Measurements from ENCODE around the gene LHB.
A peak's percentile ranks its signal among the peaks of the same experiment; 100 is the strongest.
"Not testable (repeated sequence)": the region's sequence is repeated elsewhere in the genome, so short reads cannot be mapped to it uniquely, and the experiment has no call there.

The LHB gene

DNA sequence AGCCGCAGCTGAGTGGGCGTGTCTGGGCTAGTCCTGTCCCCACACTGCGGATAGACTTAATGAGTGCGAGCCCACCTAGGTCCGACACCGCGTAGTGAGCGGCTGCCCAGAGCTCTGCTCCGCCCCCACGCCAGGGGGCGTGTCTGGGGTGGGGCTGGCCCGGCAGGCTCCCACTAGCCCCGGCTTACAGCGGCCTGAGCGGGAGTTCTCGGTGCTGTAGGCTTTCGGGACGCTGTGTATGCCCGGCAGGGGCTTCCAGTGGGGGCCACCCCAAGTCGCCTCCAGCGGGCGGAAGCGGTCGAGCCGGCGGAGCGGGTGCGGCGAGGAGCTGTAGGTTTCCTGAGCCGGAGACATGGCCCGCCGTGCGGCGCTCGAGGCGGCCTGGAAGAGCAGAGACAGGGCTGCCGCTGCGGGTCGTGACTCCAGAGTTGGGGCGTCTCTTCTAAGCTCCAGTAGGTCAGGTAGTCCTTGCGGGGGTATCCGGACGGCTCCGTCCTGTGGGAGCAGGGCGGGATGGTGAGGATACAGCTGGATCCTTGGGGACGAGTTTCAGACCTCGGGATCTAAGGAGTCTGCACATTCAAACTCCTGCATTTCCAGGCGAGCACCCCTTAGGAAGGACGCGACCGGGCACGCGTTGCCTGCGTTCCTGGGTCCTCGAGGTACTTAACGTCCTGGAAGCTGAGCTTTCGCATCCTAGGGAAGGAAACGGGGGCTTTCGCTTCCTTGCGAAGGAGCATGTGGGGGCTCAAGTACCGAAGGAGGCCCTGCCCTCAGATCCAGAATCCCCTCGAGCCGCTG lies 39.4 kb upstream of the LHB start:
- FAIRE-seq (peak; percentile 70), DNase-seq (ENCODE audit: insufficient read length) (peak; percentile 84)
- TF ChIP-seq TAF1 (IDR thresholded peaks at IDR 0.05; ENCODE audit: borderline replicate concordance, low read depth, low read length) = no peak
- TF ChIP-seq POLR2A (IDR thresholded peaks at IDR 0.05; ENCODE audit: low read depth, low read length) = no peak
- TF ChIP-seq POLR2AphosphoS5 (IDR thresholded peaks at IDR 0.05; ENCODE audit: low read depth, low read length) = no peak

DNA sequence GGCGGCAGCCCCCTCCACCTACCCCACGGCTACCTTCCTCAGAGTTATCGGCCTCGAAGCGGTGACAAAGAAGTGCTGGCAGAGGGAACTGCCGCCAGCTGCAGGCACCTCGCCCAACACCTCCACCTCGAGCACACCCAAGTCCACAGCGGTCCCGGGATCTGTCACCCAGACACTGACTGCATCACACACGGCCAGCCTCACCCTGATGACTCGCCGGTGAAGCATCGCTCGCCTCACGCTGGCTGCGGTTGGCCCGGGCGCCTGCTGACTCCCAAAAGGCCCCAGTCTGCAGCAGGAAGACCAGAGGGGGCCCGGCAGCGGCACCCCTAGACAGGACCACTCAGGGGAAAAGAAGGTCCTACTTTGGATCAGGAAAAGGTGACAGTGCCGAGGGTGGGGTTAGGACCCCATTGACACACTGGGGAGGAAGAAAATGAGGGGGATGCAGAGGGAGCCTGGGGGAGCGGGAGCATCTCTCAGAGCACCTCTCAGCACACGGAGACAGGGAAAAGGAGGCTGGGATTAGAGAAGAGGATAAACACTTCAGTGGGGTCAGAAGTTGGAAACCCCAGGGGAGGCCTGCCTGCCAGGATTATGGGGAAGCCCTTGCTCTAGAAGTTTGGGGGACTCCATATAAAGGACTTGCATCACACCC lies 33.6 kb upstream of the LHB start:
- DNase-seq (ENCODE audit: insufficient read length); FAIRE-seq: not testable (repeated sequence)

DNA sequence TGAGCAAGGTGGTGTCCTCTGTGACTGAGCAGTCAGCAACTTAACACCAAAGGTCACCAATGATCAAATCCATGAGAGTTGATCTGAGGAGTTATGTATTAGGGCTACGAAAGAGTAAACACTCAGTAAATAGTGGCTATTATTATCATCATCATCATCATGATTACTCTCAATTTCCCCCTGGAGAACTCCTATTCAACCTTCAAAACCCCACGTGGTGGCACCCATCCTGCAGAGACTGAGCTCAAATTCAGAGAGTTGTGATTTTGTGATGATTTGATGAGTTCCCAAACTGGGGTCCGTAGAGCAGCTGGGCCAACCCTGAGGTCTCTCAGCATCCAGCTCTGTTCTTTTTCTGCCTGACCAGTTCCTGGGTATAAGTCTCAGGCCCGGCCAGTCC lies 32.9 kb upstream of the LHB start:
- FAIRE-seq; DNase-seq (ENCODE audit: insufficient read length): not testable (repeated sequence)

DNA sequence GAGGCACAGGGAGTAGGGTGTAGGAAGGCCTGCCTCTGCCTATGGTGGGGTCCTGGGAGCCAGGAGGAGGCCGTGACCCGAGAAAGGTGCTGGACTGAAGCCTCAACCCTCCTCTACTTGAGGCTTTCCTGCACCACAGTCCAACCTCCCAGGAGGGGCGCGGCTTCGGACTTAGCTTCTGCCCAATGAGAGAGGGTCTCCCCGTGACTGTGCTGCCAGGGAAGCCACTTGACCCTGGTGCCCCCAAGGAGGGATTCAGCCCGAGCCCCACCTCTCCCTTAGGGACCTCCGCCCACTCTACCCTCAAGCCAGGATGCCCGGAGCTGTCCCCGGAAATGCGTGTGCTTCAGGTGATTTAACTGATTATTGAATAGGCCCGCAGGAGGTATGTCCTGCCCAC lies 32.1 kb upstream of the LHB start, which contains the start of gene CGB8:
Gene CGB8 (minus strand): TSS at position 101 of the 400 bp plus-strand sequence. CDS start 372 bp downstream, outside the sequence.
- not testable (repeated sequence) for DNase-seq (ENCODE audit: insufficient read length); FAIRE-seq

DNA sequence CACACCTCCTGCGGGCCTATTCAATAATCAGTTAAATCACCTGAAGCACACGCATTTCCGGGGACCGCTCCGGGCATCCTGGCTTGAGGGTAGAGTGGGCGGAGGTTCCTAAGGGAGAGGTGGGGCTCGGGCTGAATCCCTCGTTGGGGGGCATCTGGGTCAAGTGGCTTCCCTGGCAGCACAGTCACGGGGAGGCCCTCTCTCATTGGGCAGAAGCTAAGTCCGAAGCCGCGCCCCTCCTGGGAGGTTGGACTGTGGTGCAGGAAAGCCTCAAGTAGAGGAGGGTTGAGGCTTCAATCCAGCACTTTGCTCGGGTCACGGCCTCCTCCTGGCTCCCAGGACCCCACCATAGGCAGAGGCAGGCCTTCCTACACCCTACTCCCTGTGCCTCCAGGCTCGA lies 26.7 kb upstream of the LHB start, which contains the start of gene CGB5:
Gene CGB5 (plus strand): TSS at position 301 of the 400 bp plus-strand sequence. CDS start 362 bp downstream, outside the sequence.
- FAIRE-seq; DNase-seq (ENCODE audit: insufficient read length): not testable (repeated sequence)

DNA sequence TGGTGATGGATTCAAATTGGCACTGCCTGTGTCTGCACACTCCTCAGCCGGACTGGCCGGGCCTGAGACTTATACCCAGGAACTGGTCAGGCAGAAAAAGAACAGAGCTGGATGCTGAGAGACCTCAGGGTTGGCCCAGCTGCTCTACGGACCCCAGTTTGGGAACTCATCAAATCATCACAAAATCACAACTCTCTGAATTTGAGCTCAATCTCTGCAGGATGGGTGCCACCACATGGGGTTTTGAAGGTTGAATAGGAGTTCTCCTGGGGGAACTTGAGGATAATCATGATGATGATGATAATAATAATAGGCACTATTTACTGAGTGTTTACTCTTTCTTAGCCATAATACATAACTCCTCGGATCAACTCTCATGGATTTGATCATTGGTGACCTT lies 25.8 kb upstream of the LHB start:
- DNase-seq (ENCODE audit: insufficient read length); FAIRE-seq: not testable (repeated sequence)

DNA sequence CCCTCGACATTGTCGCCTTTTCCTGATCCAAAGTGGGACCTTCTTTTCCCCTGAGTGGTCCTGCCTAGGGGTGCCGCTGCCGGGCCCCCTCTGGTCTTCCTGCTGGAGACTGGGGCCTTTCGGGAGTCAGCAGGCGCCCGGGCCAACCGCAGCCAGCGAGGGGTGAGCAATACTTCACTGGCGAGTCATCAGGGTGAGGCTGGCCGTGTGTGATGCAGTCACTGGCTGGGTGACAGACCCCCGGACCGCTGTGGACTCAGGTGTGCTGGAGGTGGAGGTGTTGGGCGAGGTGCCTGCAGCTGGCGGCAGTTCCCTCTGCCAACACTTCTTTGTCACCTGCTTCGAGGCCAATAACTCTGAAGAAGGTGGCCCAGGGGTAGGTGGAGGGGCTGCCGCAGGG lies 25.3 kb upstream of the LHB start:
- DNase-seq (ENCODE audit: insufficient read length) = no peak
- FAIRE-seq = no peak
- TF ChIP-seq POLR2A (IDR thresholded peaks at IDR 0.05; ENCODE audit: low read depth, low read length) (no peak), POLR2AphosphoS5 (IDR thresholded peaks at IDR 0.05; ENCODE audit: low read depth, low read length) (no peak), TAF1 (IDR thresholded peaks at IDR 0.05; ENCODE audit: borderline replicate concordance, low read depth, low read length) (no peak)

DNA sequence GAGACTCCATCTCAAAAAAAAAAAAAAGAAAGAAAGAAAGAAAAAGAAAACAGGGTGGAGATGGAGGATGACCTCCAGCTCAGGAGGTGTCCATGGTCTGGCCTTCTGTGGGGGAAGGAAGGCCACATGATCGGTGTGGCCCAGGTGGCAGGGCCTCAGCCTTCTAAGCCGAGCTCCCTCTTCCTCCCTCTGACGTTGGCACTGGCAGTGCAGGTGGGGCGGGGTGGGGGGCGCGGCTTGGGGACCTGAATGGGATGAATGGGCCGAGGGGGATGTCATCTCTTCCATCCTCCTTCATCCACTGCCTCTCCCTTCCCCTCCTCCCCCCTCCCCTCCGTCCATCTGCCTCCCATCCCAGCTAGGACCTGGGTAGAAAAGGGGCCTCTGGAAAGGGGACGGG lies 22.8 kb upstream of the LHB start:
- DNase-seq (ENCODE audit: insufficient read length); FAIRE-seq: not testable (repeated sequence)

DNA sequence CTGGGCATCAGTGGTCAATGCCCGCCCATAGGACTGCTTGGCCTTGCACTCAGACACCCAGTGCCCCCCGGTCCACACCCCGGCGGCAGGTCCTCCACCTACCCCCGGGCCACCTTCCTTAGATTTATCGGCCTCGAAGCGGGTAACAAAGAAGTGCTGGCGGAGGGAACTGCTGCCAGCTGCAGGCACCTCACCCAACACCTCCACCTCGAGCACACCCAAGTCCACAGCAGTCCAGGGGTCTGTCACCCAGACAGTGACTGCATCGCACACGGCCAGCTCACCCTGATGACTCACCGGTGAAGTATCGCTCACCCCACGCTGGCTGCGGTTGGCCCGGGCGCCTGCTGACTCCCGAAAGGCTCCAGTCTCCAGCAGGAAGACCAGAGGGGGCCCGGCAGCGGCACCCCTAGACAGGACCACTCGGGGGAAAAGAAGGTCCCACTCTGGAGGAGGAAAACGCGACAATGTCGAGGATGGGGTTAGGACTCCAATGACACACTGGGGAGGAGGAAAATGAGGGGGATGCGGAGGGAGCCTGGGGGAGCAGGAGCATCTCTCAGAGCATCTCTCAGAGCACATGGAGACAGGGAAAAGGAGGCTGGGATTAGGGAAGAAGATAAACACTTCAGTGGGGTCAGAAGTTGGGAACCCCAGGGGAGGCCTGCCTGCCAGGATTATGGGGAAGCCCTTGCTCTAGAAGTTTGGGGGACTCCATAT lies 21.8 kb upstream of the LHB start:
- DNase-seq (ENCODE audit: insufficient read length); FAIRE-seq: not testable (repeated sequence)

DNA sequence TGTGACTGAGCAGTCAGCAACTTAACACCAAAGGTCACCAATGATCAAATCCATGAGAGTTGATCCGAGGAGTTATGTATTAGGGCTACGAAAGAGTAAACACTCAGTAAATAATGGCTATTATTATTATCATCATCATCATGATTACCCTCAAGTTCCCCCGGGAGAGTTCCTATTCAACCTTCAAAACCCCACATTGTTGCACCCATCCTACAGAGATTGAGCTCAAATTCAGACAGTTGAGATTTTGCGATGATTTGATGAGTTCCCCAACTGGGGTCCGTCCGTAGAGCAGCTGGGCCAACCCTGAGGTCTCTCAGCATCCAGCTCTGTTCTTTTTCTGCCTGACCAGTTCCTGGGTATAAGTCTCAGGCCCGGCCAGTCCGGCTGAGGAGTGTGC lies 21.2 kb upstream of the LHB start:
- DNase-seq (ENCODE audit: insufficient read length); FAIRE-seq: not testable (repeated sequence)

DNA sequence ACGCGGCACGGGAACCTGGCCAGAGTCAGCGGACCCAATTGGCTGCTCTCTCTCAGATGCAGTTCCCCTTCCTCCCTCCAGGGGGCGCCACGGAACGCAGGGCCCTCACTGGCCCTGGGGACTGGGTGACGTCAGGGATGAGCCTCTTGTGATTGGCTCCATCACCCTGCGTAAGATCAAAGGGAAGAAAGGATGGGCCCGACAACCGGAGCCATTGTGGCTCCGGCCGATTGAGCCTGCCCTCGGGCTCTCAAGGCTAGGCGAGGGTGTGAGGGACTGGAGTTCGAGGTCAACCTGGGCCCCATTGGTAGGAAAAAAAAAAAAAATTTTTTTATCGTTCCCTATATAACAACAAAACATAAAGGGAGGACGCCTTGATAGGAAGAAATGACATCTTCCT lies 19.9 kb upstream of the LHB start, which contains the start of gene CGB1:
Gene CGB1 (minus strand): TSS at position 81 of the 400 bp plus-strand sequence. CDS start 184 bp downstream, outside the sequence.
- not testable (repeated sequence) for FAIRE-seq; DNase-seq (ENCODE audit: insufficient read length)

DNA sequence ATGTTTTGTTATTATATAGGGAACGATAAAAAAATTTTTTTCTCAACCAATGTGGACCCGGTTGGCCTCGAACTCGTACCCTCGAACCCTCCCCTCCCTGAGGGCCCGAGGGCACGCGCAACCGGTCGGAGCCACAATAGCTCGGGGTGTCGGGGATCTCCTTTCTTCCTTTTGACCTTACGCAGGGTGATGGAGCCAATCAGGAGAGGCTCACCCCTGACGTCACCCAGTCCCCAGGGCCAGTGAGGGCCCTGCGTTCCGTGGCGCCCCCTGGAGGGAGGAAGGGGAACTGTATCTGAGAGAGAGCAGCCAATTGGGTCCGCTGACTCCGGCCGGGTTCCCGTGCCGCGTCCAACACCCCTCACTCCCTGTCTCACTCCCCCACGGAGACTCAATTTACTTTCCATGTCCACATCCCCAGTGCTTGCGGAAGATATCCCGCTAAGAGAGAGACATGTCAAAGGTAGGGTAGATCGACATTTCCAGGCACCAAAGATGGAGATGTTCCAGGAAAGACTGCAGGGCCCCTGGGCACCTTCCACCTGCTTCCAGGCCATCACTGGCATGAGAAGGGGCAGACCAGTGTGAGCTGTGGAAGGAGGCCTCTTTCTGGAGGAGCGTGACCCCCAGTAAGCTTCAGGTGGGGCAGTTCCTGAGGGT lies 14.9 kb upstream of the LHB start, which contains the start of gene CGB2:
Gene CGB2 (plus strand): TSS at position 249 of the 660 bp plus-strand sequence. CDS start 206 bp downstream, at position 455.
- not testable (repeated sequence) for DNase-seq (ENCODE audit: insufficient read length)

DNA sequence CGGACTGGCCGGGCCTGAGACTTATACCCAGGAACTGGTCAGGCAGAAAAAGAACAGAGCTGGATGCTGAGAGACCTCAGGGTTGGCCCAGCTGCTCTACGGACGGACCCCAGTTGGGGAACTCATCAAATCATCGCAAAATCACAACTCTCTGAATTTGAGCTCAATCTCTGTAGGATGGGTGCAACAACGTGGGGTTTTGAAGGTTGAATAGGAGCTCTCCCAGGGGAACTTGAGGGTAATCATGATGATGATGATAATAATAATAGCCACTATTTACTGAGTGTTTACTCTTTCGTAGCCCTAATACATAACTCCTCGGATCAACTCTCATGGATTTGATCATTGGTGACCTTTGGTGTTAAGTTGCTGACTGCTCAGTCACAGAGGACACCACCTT lies 13.4 kb upstream of the LHB start:
- not testable (repeated sequence) for FAIRE-seq; DNase-seq (ENCODE audit: insufficient read length)

More for the DNA sequence above, 14.9 kb upstream of the LHB start, which contains the start of gene CGB2:
- not testable (repeated sequence) for FAIRE-seq

DNA sequence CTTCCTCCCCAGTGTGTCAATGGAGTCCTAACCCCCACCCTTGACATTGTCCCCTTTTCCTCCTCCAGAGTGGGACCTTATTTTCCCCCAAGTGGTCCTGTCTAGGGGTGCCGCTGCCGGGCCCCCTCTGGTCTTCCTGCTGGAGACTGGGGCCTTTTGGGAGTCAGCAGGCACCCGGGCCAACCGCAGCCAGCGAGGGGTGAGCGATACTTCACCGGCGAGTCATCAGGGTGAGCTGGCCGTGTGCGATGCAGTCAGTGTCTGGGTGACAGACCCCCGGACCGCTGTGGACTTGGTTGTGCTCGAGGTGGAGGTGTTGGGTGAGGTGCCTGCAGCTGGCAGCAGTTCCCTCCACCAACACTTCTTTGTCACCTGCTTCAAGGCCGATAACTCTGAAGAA lies 12.9 kb upstream of the LHB start:
- FAIRE-seq; DNase-seq (ENCODE audit: insufficient read length): not testable (repeated sequence)

DNA sequence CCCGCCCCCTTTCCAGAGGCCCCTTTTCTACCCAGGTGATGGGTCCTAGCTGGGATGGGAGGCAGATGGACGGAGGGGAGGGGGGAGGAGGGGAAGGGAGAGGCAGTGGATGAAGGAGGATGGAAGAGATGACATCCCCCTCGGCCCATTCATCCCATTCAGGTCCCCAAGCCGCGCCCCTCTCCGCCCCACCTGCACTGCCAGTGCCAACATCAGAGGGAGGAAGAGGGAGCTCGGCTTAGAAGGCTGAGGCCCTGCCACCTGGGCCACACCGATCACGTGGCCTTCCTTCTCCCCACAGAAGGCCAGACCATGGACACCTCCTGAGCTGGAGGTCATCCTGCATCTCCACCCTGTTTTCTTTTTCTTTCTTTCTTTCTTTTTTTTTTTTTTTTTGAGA lies 11.8 kb upstream of the LHB start:
- DNase-seq (ENCODE audit: insufficient read length); FAIRE-seq: not testable (repeated sequence)

DNA sequence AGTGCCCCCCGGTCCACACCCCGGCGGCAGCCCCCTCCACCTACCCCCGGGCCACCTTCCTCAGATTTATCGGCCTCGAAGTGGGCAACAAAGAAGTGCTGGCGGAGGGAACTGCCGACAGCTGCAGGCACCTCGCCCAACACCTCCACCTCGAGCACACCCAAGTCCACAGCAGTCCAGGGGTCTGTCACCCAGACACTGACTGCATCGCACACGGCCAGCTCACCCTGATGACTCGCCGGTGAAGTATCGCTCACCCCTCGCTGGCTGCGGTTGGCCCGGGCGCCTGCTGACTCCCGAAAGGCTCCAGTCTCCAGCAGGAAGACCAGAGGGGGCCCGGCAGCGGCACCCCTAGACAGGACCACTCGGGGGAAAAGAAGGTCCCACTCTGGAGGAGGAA lies 8.7 kb upstream of the LHB start:
- FAIRE-seq; DNase-seq (ENCODE audit: insufficient read length): not testable (repeated sequence)

DNA sequence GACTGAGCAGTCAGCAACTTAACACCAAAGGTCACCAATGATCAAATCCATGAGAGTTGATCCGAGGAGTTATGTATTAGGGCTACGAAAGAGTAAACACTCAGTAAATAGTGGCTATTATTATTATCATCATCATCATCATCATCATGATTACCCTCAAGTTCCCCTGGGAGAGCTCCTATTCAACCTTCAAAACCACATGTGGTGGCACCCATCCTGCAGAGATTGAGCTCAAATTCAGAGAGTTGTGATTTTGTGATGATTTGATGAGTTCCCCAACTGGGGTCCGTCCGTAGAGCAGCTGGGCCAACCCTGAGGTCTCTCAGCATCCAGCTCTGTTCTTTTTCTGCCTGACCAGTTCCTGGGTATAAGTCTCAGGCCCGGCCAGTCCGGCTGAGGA lies 8.2 kb upstream of the LHB start:
- not testable (repeated sequence) for FAIRE-seq

DNA sequence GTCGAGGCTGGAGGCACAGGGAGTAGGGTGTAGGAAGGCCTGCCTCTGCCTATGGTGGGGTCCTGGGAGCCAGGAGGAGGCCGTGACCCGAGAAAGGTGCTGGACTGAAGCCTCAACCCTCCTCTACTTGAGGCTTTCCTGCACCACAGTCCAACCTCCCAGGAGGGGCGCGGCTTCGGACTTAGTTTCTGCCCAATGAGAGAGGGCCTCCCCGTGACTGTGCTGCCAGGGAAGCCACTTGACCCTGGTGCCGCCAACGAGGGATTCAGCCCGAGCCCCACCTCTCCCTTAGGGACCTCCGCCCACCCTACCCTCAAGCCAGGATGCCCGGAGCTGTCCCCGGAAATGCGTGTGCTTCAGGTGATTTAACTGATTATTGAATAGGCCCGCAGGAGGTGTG lies 7.3 kb upstream of the LHB start, which contains the start of gene CGB3:
Gene CGB3 (minus strand): TSS at position 101 of the 400 bp plus-strand sequence. CDS start 362 bp downstream, outside the sequence.
- FAIRE-seq; DNase-seq (ENCODE audit: insufficient read length): not testable (repeated sequence)

More for the DNA sequence above, 8.2 kb upstream of the LHB start:
- DNase-seq (ENCODE audit: insufficient read length) = not testable (repeated sequence)

Data from GM12892 (cell line).